Subcutaneous abdominal adipose tissue (tissue), 5 donors: Measurements from ENCODE around the gene MPZL2.

ENCODE experiments used
- H3K27ac ChIP-seq: one replicate; pipeline ENCODE4 v1.7.0; 2013; ENCODE audit warnings: low read depth, mild to moderate bottlenecking, inconsistent platforms, low read length, moderate library complexity
- H3K27me3 ChIP-seq, 5 donors: one replicate each; pipeline ENCODE4 v1.7.0; 2013; ENCODE audit warnings: low read length in 5 of 5, inconsistent platforms in 1 of 5; ENCODE audit not compliant: control insufficient read depth in 5 of 5, insufficient read depth in 4 of 5
- H3K36me3 ChIP-seq, 5 donors: one replicate each; pipeline ENCODE4 v1.7.0; 2013; ENCODE audit warnings: low read length in 5 of 5; ENCODE audit not compliant: control insufficient read depth in 5 of 5, insufficient read depth in 5 of 5
- H3K4me1 ChIP-seq, 5 donors: one replicate each; pipeline ENCODE4 v1.7.0; 2013; ENCODE audit warnings: low read length in 5 of 5, mild to moderate bottlenecking in 3 of 5, moderate library complexity in 1 of 5; ENCODE audit not compliant: control insufficient read depth in 5 of 5, insufficient read depth in 5 of 5
- H3K4me3 ChIP-seq, 5 donors: one replicate each; pipeline ENCODE4 v1.7.0; 2013; ENCODE audit warnings: low read length in 5 of 5, low read depth in 1 of 5
- H3K9ac ChIP-seq, 5 donors: one replicate each; pipeline ENCODE4 v1.7.0; 2013; ENCODE audit warnings: low read length in 5 of 5, mild to moderate bottlenecking in 4 of 5, moderate library complexity in 3 of 5
- H3K9me3 ChIP-seq, 5 donors: one replicate each; pipeline ENCODE4 v1.7.0; 2013; ENCODE audit warnings: low read length in 5 of 5; ENCODE audit not compliant: control insufficient read depth in 5 of 5
- donor health status: healthy.
- donor health status: healthy.
- donor health status: healthy.
- donor health status: healthy.
- donor health status: healthy.

The MPZL2 gene

DNA sequence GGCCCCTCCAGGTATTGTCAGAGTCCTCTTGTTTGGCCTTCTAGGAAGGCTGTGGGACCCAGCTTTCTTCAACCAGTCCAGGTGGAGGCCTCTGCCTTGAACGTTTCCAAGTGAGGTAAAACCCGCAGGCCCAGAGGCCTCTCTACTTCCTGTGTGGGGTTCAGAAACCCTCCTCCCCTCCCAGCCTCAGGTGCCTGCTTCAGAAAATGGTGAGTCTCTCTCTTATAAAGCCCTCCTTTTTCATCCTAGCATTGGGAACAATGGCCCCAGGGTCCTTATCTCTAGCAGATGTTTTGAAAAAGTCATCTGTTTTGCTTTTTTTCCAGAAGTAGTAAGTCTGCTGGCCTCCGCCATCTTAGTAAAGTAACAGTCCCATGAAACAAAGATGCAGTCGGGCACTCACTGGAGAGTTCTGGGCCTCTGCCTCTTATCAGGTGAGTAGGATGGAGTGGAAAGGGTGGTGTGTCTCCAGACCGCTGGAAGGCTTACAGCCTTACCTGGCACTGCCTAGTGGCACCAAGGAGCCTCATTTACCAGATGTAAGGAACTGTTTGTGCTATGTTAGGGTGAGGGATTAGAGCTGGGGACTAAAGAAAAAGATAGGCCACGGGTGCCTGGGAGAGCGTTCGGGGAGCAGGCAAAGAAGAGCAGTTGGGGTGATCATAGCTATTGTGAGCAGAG lies 40.6 kb upstream of the MPZL2 start, which contains the start of gene CD3E:
CD3E (plus strand) TSS at position 163 of the 681 bp plus-strand sequence; CDS start at position 386, 223 bp downstream.
- no peaks in the 10 kb centered on the region for H3K9me3 ChIP-seq
- no peak within 1 kb of the TSS for H3K9ac ChIP-seq
- no peaks in the 10 kb centered on the region for H3K36me3 ChIP-seq
- H3K27ac ChIP-seq = no peak within 1 kb of the TSS
- H3K27me3 ChIP-seq = peaks cover 0 to 8% (median 3%) of the 10 kb centered on the region in 5 donors
- H3K4me1 ChIP-seq = no peaks in the 10 kb centered on the region
- H3K4me3 ChIP-seq = peak within 1 kb of the TSS in 2 of 5 donors; percentile 8 to 28

DNA sequence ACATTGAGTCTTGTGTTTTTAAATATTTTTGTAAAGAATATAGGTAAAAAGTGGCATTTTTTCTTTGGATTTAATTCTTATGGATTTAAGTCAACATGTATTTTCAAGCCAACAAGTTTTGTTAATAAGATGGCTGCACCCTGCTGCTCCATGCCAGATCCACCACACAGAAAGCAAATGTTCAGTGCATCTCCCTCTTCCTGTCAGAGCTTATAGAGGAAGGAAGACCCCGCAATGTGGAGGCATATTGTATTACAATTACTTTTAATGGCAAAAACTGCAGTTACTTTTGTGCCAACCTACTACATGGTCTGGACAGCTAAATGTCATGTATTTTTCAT lies 40.1 kb upstream of the MPZL2 start:
- Histone ChIP-seq H3K4me1 (no peaks in the 10 kb centered on the region), H3K27me3 (peaks cover 0 to 8% (median 3%) of the 10 kb centered on the region in 5 donors), H3K9ac (no peak overlapping the region), H3K4me3 (no peak overlapping the region), H3K9me3 (no peaks in the 10 kb centered on the region), H3K27ac (no peak overlapping the region), H3K36me3 (no peaks in the 10 kb centered on the region)

GRCh38 chr11:118301600-118302195 lies 37.6 kb upstream of the MPZL2 start:
- no peaks in the 10 kb centered on the region for H3K9me3 ChIP-seq
- no peaks in the 10 kb centered on the region for H3K4me1 ChIP-seq
- H3K27ac ChIP-seq = no peak overlapping the region
- H3K9ac ChIP-seq = no peak overlapping the region
- H3K36me3 ChIP-seq = no peaks in the 10 kb centered on the region
- H3K4me3 ChIP-seq = no peak overlapping the region
- peaks cover 0 to 8% (median 3%) of the 10 kb centered on the region in 5 donors for H3K27me3 ChIP-seq

DNA sequence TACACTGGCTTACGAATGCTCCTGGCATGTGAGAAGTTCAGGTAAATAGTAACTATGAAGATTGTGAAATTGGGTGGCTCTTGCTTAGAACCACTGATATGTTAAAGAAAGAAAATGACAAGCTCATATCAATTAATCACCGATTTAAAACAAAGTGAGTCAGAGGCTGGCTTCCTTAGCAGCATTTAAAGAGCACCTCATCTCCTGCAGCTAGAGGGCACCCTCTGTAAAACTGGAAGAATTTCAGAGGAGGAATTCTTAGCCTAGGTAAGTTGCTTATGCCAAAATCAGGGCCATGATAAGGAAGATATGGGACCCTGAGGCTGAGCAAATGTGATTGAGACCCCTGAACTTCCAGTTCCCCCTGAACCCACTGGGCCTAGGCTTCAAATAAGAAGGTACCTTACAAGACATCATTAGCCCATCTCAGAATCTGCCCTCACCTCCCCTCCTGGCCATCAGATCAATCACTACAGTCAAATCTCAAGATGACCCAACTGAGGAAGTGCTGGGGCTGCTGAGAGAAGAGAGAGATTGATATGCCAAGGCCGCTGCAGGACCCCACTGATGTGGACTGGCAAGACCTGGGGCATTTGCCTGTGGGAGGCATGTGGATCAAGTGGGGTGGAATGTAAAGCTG lies 31.8 kb upstream of the MPZL2 start:
- no peak overlapping the region for H3K4me3 ChIP-seq
- H3K27ac ChIP-seq = no peak overlapping the region
- no peaks in the 10 kb centered on the region for H3K9me3 ChIP-seq
- no peaks in the 10 kb centered on the region for H3K36me3 ChIP-seq
- H3K4me1 ChIP-seq = peaks cover 0 to 3% (median 0%) of the 10 kb centered on the region in 5 donors
- no peak overlapping the region for H3K9ac ChIP-seq
- H3K27me3 ChIP-seq = peaks cover 0 to 5% (median 0%) of the 10 kb centered on the region in 5 donors

- Histone ChIP-seq H3K27me3 (peaks cover 0 to 5% (median 0%) of the 10 kb centered on the region in 5 donors), H3K9me3 (no peaks in the 10 kb centered on the region), H3K9ac (no peak overlapping the region), H3K4me1 (peaks cover 0 to 5% (median 0%) of the 10 kb centered on the region in 5 donors), H3K36me3 (no peaks in the 10 kb centered on the region), H3K4me3 (no peak overlapping the region), H3K27ac (no peak overlapping the region)
These were observed 31.1 kb upstream of the MPZL2 start for GRCh38 chr11:118295199-118295598.

GRCh38 chr11:118294053-118294452 lies 30.0 kb upstream of the MPZL2 start:
- Histone ChIP-seq H3K4me1 (peaks cover 0 to 5% (median 0%) of the 10 kb centered on the region in 5 donors), H3K27me3 (peaks cover 0 to 5% (median 0%) of the 10 kb centered on the region in 5 donors), H3K27ac (no peak overlapping the region), H3K36me3 (no peaks in the 10 kb centered on the region), H3K9ac (no peak overlapping the region), H3K4me3 (no peak overlapping the region), H3K9me3 (no peaks in the 10 kb centered on the region)

DNA sequence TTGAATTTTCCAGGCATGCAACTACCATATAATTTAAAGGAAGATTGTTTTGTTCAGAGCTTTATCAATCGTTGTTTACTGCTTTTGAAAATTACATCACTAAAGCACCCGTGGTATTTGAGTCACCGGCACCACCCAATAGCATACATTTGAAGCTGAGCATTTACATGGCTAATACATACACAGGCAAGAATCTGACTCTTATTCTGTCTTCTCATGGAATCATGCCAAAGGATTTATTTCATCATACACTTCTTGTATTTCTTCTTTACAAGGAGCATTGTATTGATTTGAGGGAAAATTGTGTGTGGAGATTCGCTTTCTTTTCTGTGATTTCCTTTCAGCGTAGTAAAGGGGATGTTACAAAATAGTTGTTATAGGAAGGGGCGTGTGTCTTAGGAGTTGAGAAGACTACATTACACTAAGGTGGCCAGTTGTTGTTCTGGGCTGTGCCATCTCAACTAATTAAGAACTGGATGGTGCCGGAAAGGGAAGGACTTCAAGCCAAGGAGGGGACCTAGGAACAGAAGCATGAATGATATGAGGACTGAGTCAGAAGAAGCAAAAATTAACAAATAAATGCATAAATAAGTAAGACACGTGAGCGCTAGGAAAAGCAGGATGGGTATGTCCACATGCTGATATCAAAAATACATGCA lies 27.5 kb upstream of the MPZL2 start:
- Histone ChIP-seq H3K4me3 (no peak overlapping the region), H3K36me3 (no peaks in the 10 kb centered on the region), H3K9me3 (no peaks in the 10 kb centered on the region), H3K4me1 (peaks cover 0 to 5% (median 0%) of the 10 kb centered on the region in 5 donors), H3K27ac (no peak overlapping the region), H3K27me3 (peaks cover 0 to 5% (median 0%) of the 10 kb centered on the region in 5 donors), H3K9ac (no peak overlapping the region)

- Histone ChIP-seq H3K27ac (no peak overlapping the region), H3K27me3 (peaks cover 0 to 5% (median 0%) of the 10 kb centered on the region in 5 donors)
These were observed 26.8 kb upstream of the MPZL2 start for GRCh38 chr11:118290923-118291322.

GRCh38 chr11:118289401-118289800 lies 25.3 kb upstream of the MPZL2 start:
- H3K4me3 ChIP-seq = no peak overlapping the region
- no peaks in the 10 kb centered on the region for H3K36me3 ChIP-seq
- no peak overlapping the region for H3K9ac ChIP-seq
- peaks cover 0 to 5% (median 0%) of the 10 kb centered on the region in 5 donors for H3K4me1 ChIP-seq
- H3K9me3 ChIP-seq = no peaks in the 10 kb centered on the region
- H3K27ac ChIP-seq = no peak overlapping the region
- no peaks in the 10 kb centered on the region for H3K27me3 ChIP-seq

More at GRCh38 chr11:118290923-118291322, 26.8 kb upstream of the MPZL2 start:
- Histone ChIP-seq H3K4me1 (peaks cover 0 to 5% (median 0%) of the 10 kb centered on the region in 5 donors), H3K9me3 (no peaks in the 10 kb centered on the region), H3K9ac (no peak overlapping the region), H3K36me3 (no peaks in the 10 kb centered on the region), H3K4me3 (no peak overlapping the region)
